Lower lobe of right lung (tissue), 2 donors: Measurements from ENCODE around the gene TMIE. TPM values are rescaled to one million over a fixed set of nuclear protein-coding genes. Genes with fewer than 3 reads are reported as not detected.

Experiments used
- ATAC-seq, 2 donors: fragments of 200-7000 bp; cut with Tn5 transposase; one replicate each; pipeline ENCODE4 v1.9.1; 2020 to 2022; ENCODE audit warnings: mild to moderate bottlenecking in 2 of 2, moderate library complexity in 2 of 2
- DNase-seq: peaks from one replicate; pipeline ENCODE4 v3.0.0-alpha.2; 2020
- H3K27ac ChIP-seq: fragments of 200-600 bp; one replicate; pipeline ENCODE4 v1.8.0; 2022
- H3K27me3 ChIP-seq: fragments of 200-600 bp; one replicate; pipeline ENCODE4 v1.8.0; 2022; ENCODE audit warnings: low read depth
- H3K36me3 ChIP-seq: fragments of 200-600 bp; one replicate; pipeline ENCODE4 v1.8.0; 2022; ENCODE audit warnings: mild to moderate bottlenecking
- H3K4me1 ChIP-seq: fragments of 200-600 bp; one replicate; pipeline ENCODE4 v1.8.0; 2022
- H3K4me3 ChIP-seq: fragments of 200-600 bp; one replicate; pipeline ENCODE4 v1.8.0; 2022; ENCODE audit warnings: mild to moderate bottlenecking
- H3K9me3 ChIP-seq: fragments of 200-600 bp; one replicate; pipeline ENCODE4 v1.8.0; 2022
- CTCF ChIP-seq: fragments of 200-600 bp; IDR thresholded peaks from one replicate; pipeline ENCODE4 v1.8.0; 2022; ENCODE audit warnings: antibody characterized with exemption, mild to moderate bottlenecking
- intact Hi-C: fragments of 100-400 bp; cut with DNase I; formaldehyde crosslinking; loops from one replicate; pipeline ENCODE4 v1.11.0; 2022
- total RNA-seq: library from RNA; stranded (reverse); fragmentation: NEBNext Ultra II Directional; extraction: Animal tissue kit (Norgen Biotek cat#: 25700); gene quantifications from one replicate; pipeline ENCODE4 v1.2.1, GENCODE V29; 2021
- donor health status: DM: no; HTN: yes; CAD: no; lungs with severe emphysema.

The TMIE gene
- total RNA-seq, 1 donor from 2014 or later: 1.0 TPM

GRCh38 chr3:46660543-46661523 lies 40.4 kb upstream of the TMIE start:
- ATAC-seq (peak in 1 of 2 donors; percentile 13), DNase-seq (no peak)
- Histone ChIP-seq H3K4me3 (no peak overlapping the region), H3K36me3 (no peaks in the 10 kb centered on the region), H3K9me3 (no peaks in the 10 kb centered on the region), H3K27ac (no peak overlapping the region), H3K4me1 (peaks cover 9% of the 10 kb centered on the region), H3K27me3 (no peaks in the 10 kb centered on the region)
- no peak for TF ChIP-seq CTCF
- intact Hi-C loops: no loop called here

DNA sequence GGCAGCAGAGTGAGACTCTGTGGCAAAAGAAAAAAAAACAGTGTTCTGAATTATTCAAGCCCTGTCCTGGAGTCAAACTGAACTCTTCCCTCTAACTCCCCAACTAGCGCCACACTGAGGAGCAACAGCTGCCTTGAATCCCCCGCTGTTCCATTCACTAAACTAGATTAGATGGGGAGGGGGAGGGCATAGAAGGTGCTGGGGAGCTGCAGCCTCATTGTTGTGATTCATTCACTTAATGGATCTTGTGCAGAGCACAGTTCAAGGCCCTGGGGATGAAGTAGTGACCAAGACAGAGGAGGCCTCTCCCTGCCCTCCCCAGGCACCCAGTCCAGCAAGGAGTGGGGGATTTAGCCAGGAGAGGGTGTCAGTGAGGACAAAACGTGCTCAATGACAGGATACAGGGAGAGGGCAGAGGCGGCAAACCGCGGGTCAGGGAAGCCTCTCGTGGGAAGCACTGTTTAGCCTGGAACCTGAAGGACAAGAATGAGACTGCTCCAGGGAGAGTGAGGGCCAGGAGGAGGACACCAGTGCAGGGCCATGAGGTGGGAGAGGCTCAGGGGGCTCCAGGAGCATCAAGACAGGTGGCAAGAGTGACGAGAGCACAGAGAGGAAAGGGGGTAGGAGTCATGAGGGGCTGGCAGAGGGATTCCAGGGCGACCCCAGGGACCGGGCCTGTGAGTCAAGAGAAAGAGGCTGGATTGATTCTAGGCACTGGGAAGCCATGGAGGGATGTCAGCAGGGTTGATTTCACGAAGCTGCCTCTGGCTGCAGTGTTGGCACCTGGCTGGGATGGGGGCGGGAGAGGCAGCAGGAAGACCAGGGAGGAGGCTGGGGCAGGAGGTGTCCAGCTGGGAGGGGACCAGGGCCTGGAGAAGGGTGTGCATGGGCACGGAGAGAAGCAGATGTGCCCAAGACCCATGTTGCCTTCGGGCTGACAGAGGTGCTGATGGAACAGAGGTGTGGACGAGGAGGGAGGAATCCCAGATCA lies 39.1 kb upstream of the TMIE start:
- TF ChIP-seq CTCF: no peak
- no peaks in the 10 kb centered on the region for H3K36me3 ChIP-seq
- intact Hi-C loops: no loop called here

GRCh38 chr3:46662771-46663551 lies 38.2 kb upstream of the TMIE start:
- Histone ChIP-seq H3K4me1 (peaks cover 9% of the 10 kb centered on the region), H3K27ac (no peak overlapping the region), H3K36me3 (no peaks in the 10 kb centered on the region), H3K4me3 (no peak overlapping the region), H3K9me3 (no peaks in the 10 kb centered on the region), H3K27me3 (no peaks in the 10 kb centered on the region)
- ATAC-seq: no peak
- DNase-seq: peak; percentile 25
- no peak for TF ChIP-seq CTCF
- intact Hi-C loops: no loop called here

More for the DNA sequence above, 39.1 kb upstream of the TMIE start:
- no peaks in the 10 kb centered on the region for H3K9me3 ChIP-seq
- ATAC-seq (no peak), DNase-seq (peak; percentile 21)
- no peak overlapping the region for H3K4me3 ChIP-seq
- H3K27me3 ChIP-seq: no peaks in the 10 kb centered on the region
- H3K27ac ChIP-seq: no peak overlapping the region
- peaks cover 9% of the 10 kb centered on the region for H3K4me1 ChIP-seq

GRCh38 chr3:46663591-46664135 lies 37.5 kb upstream of the TMIE start:
- Histone ChIP-seq H3K4me1 (peaks cover 9% of the 10 kb centered on the region), H3K27me3 (no peaks in the 10 kb centered on the region), H3K4me3 (no peak overlapping the region), H3K36me3 (no peaks in the 10 kb centered on the region), H3K27ac (no peak overlapping the region), H3K9me3 (no peaks in the 10 kb centered on the region)
- no peak for ATAC-seq
- intact Hi-C loops: no loop called here
- TF ChIP-seq CTCF: no peak
- peak; percentile 15 for DNase-seq
